Measurements from ENCODE around the gene FAM131A.

GRCh38 chr3:184372296-184372821, 35.0 kb downstream of the FAM131A start:
- TF ChIP-seq, protein P1, sequence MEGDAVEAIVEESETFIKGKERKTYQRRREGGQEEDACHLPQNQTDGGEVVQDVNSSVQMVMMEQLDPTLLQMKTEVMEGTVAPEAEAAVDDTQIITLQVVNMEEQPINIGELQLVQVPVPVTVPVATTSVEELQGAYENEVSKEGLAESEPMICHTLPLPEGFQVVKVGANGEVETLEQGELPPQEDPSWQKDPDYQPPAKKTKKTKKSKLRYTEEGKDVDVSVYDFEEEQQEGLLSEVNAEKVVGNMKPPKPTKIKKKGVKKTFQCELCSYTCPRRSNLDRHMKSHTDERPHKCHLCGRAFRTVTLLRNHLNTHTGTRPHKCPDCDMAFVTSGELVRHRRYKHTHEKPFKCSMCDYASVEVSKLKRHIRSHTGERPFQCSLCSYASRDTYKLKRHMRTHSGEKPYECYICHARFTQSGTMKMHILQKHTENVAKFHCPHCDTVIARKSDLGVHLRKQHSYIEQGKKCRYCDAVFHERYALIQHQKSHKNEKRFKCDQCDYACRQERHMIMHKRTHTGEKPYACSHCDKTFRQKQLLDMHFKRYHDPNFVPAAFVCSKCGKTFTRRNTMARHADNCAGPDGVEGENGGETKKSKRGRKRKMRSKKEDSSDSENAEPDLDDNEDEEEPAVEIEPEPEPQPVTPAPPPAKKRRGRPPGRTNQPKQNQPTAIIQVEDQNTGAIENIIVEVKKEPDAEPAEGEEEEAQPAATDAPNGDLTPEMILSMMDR (IDR thresholded peaks at IDR 0.05 in 2 of 3, conservative IDR thresholded peaks at IDR 0.05 in 1 of 3; ENCODE audit: control insufficient read depth in 2 of 3, extremely low read depth in 1 of 3, insufficient read depth in 1 of 3, low read depth in 3 of 3, low read length in 3 of 3): no peak
- TF ChIP-seq GABPA (IDR thresholded peaks at IDR 0.05; ENCODE audit: low read depth) (no peak), EZH2 (IDR thresholded peaks at IDR 0.05; ENCODE audit: borderline replicate concordance, control insufficient read depth, low read depth, low read length) (no peak), YY1 (IDR thresholded peaks at IDR 0.05; ENCODE audit: low read depth, low read length) (no peak), MEF2A (IDR thresholded peaks at IDR 0.05; ENCODE audit: insufficient read depth, low read depth, low read length) (no peak), ATF2 (IDR thresholded peaks at IDR 0.05; ENCODE audit: low read length) (no peak), FOXK2 (IDR thresholded peaks at IDR 0.05) (no peak)
